Endodermal cell (in vitro differentiated cells): ENCODE results near the gene HRNR. TPM values are rescaled to one million over a fixed set of nuclear protein-coding genes. Genes with fewer than 3 reads are reported as not detected.

Experiments
- DNase-seq: peaks from one replicate; pipeline ENCODE4 v3.0.0-alpha.2; 2017
- H3K27ac ChIP-seq: 2 replicates; pipeline ENCODE4 v1.5.1; 2013; ENCODE audit warnings: mild to moderate bottlenecking, low read depth, low read length, moderate library complexity
- H3K27me3 ChIP-seq: 2 replicates; pipeline ENCODE4 v1.6.1; 2013; ENCODE audit warnings: mild to moderate bottlenecking, low read length, moderate library complexity; ENCODE audit not compliant: insufficient read depth, control insufficient read depth, poor library complexity, severe bottlenecking
- H3K36me3 ChIP-seq: 2 replicates; pipeline ENCODE4 v1.7.0; 2013; ENCODE audit warnings: mild to moderate bottlenecking, low read length, moderate library complexity; ENCODE audit not compliant: control insufficient read depth, insufficient read depth
- H3K4me1 ChIP-seq: one replicate; pipeline ENCODE4 v1.7.0; 2013; ENCODE audit warnings: low read length; ENCODE audit not compliant: control insufficient read depth, insufficient read depth
- H3K4me3 ChIP-seq: 2 replicates; pipeline ENCODE4 v1.5.1; 2013; ENCODE audit warnings: mild to moderate bottlenecking, low read length, moderate library complexity
- H3K9ac ChIP-seq: 2 replicates; pipeline ENCODE4 v1.6.1; 2013; ENCODE audit warnings: mild to moderate bottlenecking, low read length, moderate library complexity; ENCODE audit not compliant: poor library complexity, severe bottlenecking; ENCODE audit errors: extremely low read depth
- H3K9me3 ChIP-seq: 2 replicates; pipeline ENCODE4 v1.6.1; 2013; ENCODE audit warnings: mild to moderate bottlenecking, low read length, moderate library complexity; ENCODE audit not compliant: control insufficient read depth
- H3K27ac Mint-ChIP-seq: 2 replicates; pipeline ENCODE4 v1.8.0; 2020; ENCODE audit warnings: mixed read lengths
- H3K27me3 Mint-ChIP-seq: 2 replicates; pipeline ENCODE4 v1.8.0; 2021; ENCODE audit warnings: mild to moderate bottlenecking, mixed read lengths; ENCODE audit not compliant: insufficient read depth
- H3K36me3 Mint-ChIP-seq: 2 replicates; pipeline ENCODE4 v1.8.0; 2020; ENCODE audit warnings: low read depth, mixed read lengths
- H3K4me1 Mint-ChIP-seq: 2 replicates; pipeline ENCODE4 v1.8.0; 2020; ENCODE audit warnings: mixed read lengths
- H3K4me3 Mint-ChIP-seq: 2 replicates; pipeline ENCODE4 v1.8.0; 2020; ENCODE audit warnings: mild to moderate bottlenecking, moderate library complexity, mixed read lengths
- H3K9me3 Mint-ChIP-seq: 2 replicates; pipeline ENCODE4 v1.8.0; 2020; ENCODE audit warnings: mild to moderate bottlenecking, mixed read lengths
- CTCF ChIP-seq: fragments of 200-600 bp; sonication (generic); conservative IDR thresholded peaks from 2 replicates; pipeline ENCODE4 v1.5.0; 2021; ENCODE audit warnings: antibody characterized with exemption, mild to moderate bottlenecking
- WGBS, 2 experiments: methylation state at CpG; one replicate each; pipeline versions ENCODE4 v1.1.5 to v1.1.7; 2013; ENCODE audit warnings: missing lambda C conversion rate in 2 of 2, mixed read lengths in 1 of 2; ENCODE audit not compliant: insufficient coverage in 1 of 2, insufficient read length in 1 of 2; 5-methylcytosine and 5-hydroxymethylcytosine counted together
- total RNA-seq, 2 donors: library from RNA; stranded (reverse); fragmentation: NEBNext Ultra II Directional in 1 of 2; extraction: Animal tissue kit (Norgen Biotek cat#: 25700) in 1 of 2; gene quantifications; 2 replicates in 1 of 2; 3 replicates in 1 of 2; pipeline ENCODE4 v1.2.1, GENCODE V29; 2021

The HRNR gene
- total RNA-seq, 2 donors from 2014 or later: not detected

- no peak overlapping the region for H3K27ac ChIP-seq
- Mint-ChIP-seq H3K4me3 (no peak overlapping the region), H3K36me3 (no peaks in the 10 kb centered on the region), H3K9me3 (peaks cover 82% of the 10 kb centered on the region), H3K4me1 (no peaks in the 10 kb centered on the region), H3K27me3 (no peaks in the 10 kb centered on the region), H3K27ac (no peak overlapping the region)
- DNase-seq: no peak
- no peaks in the 10 kb centered on the region for H3K27me3 ChIP-seq
- TF ChIP-seq CTCF: no peak
- H3K36me3 ChIP-seq: no peaks in the 10 kb centered on the region
- no peaks in the 10 kb centered on the region for H3K4me1 ChIP-seq
- WGBS, 2 experiments: 52 to 67% methylated on average over 1 to 3 of the region's 3 CpGs
- H3K4me3 ChIP-seq: no peak overlapping the region
- no peak overlapping the region for H3K9ac ChIP-seq
- H3K9me3 ChIP-seq: peaks cover 55% of the 10 kb centered on the region
Observed at GRCh38 chr1:152228831-152229230, 4.8 kb upstream of the HRNR start.

- Histone ChIP-seq H3K9me3 (peaks cover 61% of the 10 kb centered on the region), H3K27me3 (no peaks in the 10 kb centered on the region), H3K4me3 (no peak overlapping the region), H3K27ac (no peak overlapping the region), H3K9ac (no peak overlapping the region), H3K4me1 (no peaks in the 10 kb centered on the region), H3K36me3 (no peaks in the 10 kb centered on the region)
- no peak overlapping the region for H3K4me3 Mint-ChIP-seq
- H3K27me3 Mint-ChIP-seq: no peaks in the 10 kb centered on the region
- peaks cover 81% of the 10 kb centered on the region for H3K9me3 Mint-ChIP-seq
- no peak for TF ChIP-seq CTCF
- 63% methylated on average over 1 of the region's 1 CpG; no CpG with 5 or more reads in 1 of the 2 experiments for WGBS, 2 experiments
- H3K36me3 Mint-ChIP-seq: no peaks in the 10 kb centered on the region
- no peak overlapping the region for H3K27ac Mint-ChIP-seq
- no peaks in the 10 kb centered on the region for H3K4me1 Mint-ChIP-seq
- no peak for DNase-seq
Observed at GRCh38 chr1:152227310-152227928, 3.4 kb upstream of the HRNR start.

DNA sequence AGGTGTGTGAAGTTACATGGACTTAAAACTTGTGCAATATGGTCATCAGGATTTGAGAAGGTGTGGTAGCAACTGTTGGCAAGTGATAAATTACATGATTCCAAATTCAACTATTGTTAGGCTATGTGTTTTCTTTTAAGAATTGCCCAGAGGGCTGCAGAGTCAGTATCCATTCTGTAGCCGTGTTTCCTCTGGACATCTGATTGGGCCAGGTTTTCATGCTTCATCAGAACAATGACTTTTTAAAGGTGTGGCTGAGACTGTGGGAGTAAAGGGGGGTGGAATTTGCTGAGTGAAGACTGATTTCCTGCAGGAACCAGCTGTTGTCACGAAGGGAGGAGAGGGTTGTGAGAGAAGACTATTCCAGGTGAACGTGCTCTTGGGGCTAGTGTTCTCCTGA, 1.7 kb upstream of the HRNR start:
- Histone ChIP-seq H3K4me1 (no peaks in the 10 kb centered on the region), H3K36me3 (no peaks in the 10 kb centered on the region), H3K27ac (no peak overlapping the region), H3K9me3 (peaks cover 56% of the 10 kb centered on the region), H3K27me3 (no peaks in the 10 kb centered on the region), H3K4me3 (no peak overlapping the region), H3K9ac (no peak overlapping the region)
- H3K36me3 Mint-ChIP-seq: no peaks in the 10 kb centered on the region
- H3K4me1 Mint-ChIP-seq: no peaks in the 10 kb centered on the region
- no peak overlapping the region for H3K4me3 Mint-ChIP-seq
- H3K27ac Mint-ChIP-seq: no peak overlapping the region
- H3K27me3 Mint-ChIP-seq: no peaks in the 10 kb centered on the region
- TF ChIP-seq CTCF: no peak
- H3K9me3 Mint-ChIP-seq: peaks cover 85% of the 10 kb centered on the region
- DNase-seq: no peak
- 42% methylated on average over 2 to 3 of the region's 3 CpGs for WGBS, 2 experiments
